Stimulated activated CD4-positive, alpha-beta T cell treated with anti-CD3 and anti-CD28 coated beads, Interleukin-12 subunit alpha, Interleukin-12 subunit beta, amount 100 ng/mL, for 24 hours (primary cell): ENCODE measurements around the gene IGFL4.

Source experiments
- DNase-seq, 2 experiments: peaks; one replicate each; pipeline ENCODE4 v3.0.0-alpha.2; 2020; ENCODE audit warnings: low read depth in 2 of 2

IGFL4 gene

DNA sequence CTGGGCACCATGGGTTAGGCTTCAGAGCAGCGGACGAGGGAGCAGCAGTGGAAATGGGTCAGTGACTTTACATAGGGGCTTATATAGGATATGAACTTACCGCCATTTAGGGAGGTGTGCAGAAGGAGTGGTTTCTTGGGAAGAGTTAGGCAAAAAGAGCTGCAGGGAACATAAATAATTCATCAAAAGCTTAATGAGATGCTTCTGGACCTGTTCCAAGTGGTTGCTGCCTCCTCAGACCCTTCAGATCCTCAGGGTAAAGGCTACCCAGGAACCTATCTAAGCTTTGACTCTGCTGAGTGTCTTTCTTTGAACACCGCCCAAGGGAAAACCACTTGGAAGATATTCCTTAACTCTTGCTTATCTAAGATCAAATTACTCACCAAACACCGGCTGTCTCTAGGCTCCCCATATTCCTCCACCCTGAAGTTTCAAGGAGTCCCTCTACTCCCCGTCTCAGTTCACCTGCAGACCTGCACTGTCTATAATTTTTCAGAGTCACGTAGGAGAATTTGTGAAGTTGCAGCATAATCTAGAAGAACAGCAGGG is at the start of gene IGFL4:
Gene IGFL4, minus strand, starts transcription at position 51 of the 549 bp plus-strand sequence. Its CDS starts 40 bp downstream, at position 11.
- no peak for DNase-seq

GRCh38 chr19:46090444-46090843 is 49.6 kb upstream of the IGFL4 start:
- DNase-seq, result no peak

- DNase-seq, result no peak
Measured at GRCh38 chr19:46089432-46089831, 48.6 kb upstream of the IGFL4 start.

GRCh38 chr19:46088101-46088500 is 47.3 kb upstream of the IGFL4 start:
- no peak for DNase-seq

GRCh38 chr19:46085888-46086287 is 45.1 kb upstream of the IGFL4 start:
- no peak for DNase-seq

DNA sequence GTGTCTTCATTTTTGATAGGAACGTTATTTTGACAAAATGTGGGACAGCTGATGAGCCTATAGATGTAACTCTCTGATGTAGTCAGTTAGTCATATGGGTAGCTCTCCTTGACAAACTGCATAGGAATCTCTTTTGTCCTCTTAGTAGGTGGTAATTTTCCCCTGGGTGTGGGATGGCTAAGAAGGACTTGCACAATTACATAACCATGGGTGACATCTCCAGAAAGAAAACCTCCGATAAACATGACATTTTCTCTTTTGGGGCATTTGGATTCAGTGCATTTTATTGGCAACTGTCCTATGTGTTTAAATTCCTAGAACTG is 41.9 kb upstream of the IGFL4 start:
- no peak for DNase-seq

DNA sequence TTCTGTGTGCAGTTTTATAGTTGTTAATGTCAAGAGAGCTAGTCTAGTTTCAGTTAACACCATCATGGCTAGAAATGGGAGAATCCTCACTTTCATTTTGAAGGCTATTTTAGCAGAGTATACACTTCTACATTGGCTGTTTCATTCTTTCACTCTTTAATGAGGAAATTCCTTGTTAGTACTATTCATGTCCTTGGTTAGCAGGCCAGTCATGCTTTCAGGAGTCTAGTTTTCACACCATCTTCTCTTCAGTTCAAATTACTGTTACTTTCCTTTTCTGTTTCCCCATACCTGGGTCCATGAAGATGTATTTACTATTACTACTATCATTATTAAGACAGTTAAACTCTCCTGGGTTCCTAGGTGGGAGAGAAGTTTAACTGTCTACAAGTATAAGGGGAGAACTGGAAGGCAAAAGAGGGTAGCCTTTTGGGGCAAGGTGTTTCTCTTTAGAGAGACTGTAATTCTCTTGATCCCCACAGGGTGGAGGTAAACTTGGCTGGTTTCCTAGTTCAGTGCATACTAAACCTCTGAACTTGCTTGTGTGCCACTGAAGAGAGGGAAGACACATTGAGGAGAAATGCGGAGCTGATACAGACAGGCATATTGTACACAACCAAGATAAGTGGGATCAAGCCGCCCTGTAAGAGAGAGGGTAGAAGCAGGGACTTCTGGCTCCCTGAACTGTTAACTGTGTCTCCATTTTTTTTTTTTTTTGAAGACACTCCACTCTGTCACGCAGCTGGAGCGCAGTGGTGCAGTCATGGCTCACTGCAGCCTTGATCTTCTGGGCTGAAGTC is 41.3 kb upstream of the IGFL4 start:
- DNase-seq, result no peak

- no peak for DNase-seq
Measured at GRCh38 chr19:46080561-46080960, 39.8 kb upstream of the IGFL4 start.

GRCh38 chr19:46079576-46079975 is 38.8 kb upstream of the IGFL4 start:
- DNase-seq, result no peak

DNA sequence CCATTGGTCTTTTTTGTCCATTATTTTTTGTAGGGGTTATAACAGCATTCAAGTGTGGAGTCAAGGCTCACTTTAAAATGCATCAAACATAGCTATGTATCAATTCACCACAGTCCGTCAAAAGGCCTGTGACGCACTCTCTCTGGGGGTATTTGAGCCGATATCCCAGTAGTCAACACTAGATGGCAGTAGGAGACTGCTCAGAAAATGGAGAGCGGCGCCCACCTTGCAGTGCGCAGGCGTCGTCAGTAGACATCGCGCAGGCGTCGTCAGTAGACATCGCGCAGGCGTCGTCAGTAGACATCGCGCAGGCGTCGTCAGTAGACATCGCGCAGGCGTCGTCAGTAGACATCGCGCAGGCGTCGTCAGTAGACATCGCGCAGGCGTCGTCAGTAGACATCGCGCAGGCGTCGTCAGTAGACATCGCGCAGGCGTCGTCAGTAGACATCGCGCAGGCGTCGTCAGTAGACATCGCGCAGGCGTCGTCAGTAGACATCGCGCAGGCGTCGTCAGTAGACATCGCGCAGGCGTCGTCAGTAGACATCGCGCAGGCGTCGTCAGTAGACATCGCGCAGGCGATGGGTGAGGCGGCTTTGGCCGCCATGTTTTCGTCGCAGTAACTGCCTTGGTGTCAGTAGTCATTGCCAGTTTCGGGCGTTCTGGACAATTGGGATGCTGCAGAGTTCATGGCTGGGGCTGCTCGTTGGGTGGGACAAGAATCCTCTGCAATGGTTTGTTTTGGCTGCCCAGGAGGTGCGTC is 38.0 kb upstream of the IGFL4 start:
- DNase-seq, result peak in 1 of 2 experiments; percentile 23

- DNase-seq, result no peak
Measured at GRCh38 chr19:46077815-46078167, 37.0 kb upstream of the IGFL4 start.

GRCh38 chr19:46076951-46077814 is 36.4 kb upstream of the IGFL4 start:
- peak in 1 of 2 experiments; percentile 32 for DNase-seq

GRCh38 chr19:46076031-46076880 is 35.5 kb upstream of the IGFL4 start:
- no peak for DNase-seq

GRCh38 chr19:46073268-46073922 is 32.6 kb upstream of the IGFL4 start:
- DNase-seq, result no peak

GRCh38 chr19:46069806-46070341 is 29.1 kb upstream of the IGFL4 start:
- no peak for DNase-seq

DNA sequence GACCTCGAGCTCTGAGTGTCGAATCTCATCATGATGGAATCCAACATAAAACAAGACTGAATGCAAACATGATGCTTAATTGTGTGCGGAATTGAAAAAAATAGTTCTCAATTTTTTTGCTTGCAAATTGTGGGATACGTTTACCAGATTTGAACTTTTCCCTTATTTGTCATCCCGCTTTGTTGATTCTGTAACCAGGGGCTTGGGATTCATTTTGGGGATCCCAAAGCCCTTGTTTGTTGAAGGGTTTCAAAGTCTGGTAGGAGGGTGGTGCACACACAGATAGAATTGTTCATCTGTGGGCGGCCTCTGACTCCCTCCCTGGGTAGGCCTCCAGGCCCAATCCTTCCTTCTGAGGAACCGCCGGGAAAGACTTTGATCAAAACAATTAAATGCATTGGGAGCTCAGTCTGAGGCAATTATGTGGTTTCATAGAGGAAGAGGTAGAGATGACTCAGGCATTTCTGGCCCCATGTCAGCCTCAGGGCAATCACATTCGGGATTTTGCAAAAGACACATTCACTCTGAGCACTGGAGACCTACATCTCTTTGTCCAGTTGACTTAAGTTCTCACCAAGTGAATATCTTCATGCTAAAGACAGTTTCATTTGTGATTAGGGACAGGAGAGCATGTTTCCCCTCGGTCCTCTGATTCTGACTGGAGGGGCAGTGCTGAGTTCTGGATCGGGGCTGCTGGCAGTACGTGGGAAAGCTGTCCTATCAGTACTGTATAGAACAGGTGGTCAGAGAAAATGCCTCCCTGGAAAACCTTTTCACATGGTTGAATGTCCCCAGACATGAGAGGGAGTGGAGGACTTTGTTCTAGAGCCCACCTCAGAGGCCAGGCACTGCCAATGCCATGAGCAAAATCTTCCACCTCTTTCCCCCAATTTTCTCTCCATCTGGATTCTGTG is 27.8 kb upstream of the IGFL4 start:
- DNase-seq, result no peak

DNA sequence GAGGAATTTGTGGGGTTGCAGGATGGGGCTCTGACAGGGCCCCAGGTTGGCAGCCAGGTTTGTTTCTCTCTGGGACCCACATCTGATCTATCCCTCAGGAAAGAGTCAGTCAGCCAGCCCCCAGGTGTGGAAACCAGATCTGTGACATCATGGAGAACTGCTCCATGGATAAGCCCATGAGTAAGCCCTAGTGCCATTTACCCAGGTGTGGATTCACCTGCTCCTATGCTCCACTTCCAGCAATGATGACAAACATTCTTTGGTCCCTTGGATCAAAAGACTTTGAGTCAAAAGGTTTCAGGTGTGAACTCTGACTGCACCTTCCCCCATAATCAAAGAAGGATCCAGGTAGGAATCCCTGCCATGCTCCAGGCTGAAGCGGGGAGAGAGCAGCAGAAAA is 26.9 kb upstream of the IGFL4 start:
- DNase-seq, result no peak

- no peak for DNase-seq
Measured at GRCh38 chr19:46066471-46066870, 25.7 kb upstream of the IGFL4 start.

DNA sequence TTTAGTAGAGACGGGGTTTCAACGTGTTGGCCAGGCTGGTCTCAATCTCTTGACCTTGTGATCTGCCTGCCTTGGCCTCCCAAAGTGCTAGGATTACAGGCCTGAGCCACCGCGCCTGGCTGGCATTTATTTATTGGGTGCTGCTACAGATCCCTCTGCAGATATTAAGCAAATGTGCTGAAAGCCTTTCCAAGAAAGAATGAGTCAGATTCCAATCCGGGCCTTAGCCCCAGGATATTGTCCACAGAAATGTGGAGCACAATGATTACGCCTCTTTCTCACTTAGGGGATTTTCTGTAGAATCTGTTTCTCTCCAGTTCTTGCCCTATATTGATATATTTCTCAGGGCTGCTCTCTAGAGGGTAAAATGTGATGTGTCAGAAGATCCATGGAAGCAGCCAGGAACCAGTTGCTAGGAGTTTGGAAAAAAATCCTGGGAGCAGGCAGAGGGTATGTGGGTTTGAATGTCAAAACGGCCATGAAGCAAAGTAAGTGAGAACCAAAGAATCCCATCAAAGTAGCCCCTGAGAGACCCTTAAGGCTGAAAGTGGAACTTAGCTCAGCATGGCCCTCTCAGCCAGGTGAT is 24.8 kb upstream of the IGFL4 start:
- no peak for DNase-seq
